Non-pigmented ciliary epithelial cell (primary cell): ENCODE measurements around the gene FOXC2.
A peak's percentile ranks its signal among the peaks of the same experiment; 100 is the strongest.

Experiments
- DNase-seq: peaks from one replicate; pipeline ENCODE4 v3.0.0-alpha.2; 2010; ENCODE audit warnings: low read depth

Gene FOXC2

GRCh38 chr16:86557587-86557986, 9.0 kb upstream of the FOXC2 start:
- DNase-seq, result no peak

- no peak for DNase-seq
Observed at GRCh38 chr16:86558355-86559193, 8.1 kb upstream of the FOXC2 start.

GRCh38 chr16:86559802-86560305, 6.8 kb upstream of the FOXC2 start:
- DNase-seq, result no peak

GRCh38 chr16:86562356-86562755, 4.3 kb upstream of the FOXC2 start:
- DNase-seq, result no peak

- peak; percentile 75 for DNase-seq
Observed at GRCh38 chr16:86563469-86564345, 2.9 kb upstream of the FOXC2 start.

GRCh38 chr16:86565181-86565631, 1.4 kb upstream of the FOXC2 start:
- DNase-seq, result no peak

GRCh38 chr16:86565644-86566511, 751 bp upstream of the FOXC2 start:
- DNase-seq, result no peak

GRCh38 chr16:86566966-86567700, 504 bp downstream of the FOXC2 start:
- DNase-seq, result no peak

GRCh38 chr16:86567701-86568581, 1.3 kb downstream of the FOXC2 start:
- DNase-seq, result no peak

GRCh38 chr16:86568677-86569623, 2.3 kb downstream of the FOXC2 start:
- no peak for DNase-seq

- DNase-seq, result no peak
Observed at GRCh38 chr16:86569701-86570447, 3.2 kb downstream of the FOXC2 start.

GRCh38 chr16:86570558-86571529, 4.2 kb downstream of the FOXC2 start:
- no peak for DNase-seq

- no peak for DNase-seq
Observed at GRCh38 chr16:86571530-86571915, 4.9 kb downstream of the FOXC2 start.

GRCh38 chr16:86572041-86572521, 5.5 kb downstream of the FOXC2 start:
- DNase-seq, result no peak

GRCh38 chr16:86572606-86573005, 6.0 kb downstream of the FOXC2 start:
- no peak for DNase-seq

GRCh38 chr16:86573215-86573614, 6.6 kb downstream of the FOXC2 start:
- no peak for DNase-seq
